Measurements from ENCODE around the gene PABPN1.

Gene PABPN1

DNA sequence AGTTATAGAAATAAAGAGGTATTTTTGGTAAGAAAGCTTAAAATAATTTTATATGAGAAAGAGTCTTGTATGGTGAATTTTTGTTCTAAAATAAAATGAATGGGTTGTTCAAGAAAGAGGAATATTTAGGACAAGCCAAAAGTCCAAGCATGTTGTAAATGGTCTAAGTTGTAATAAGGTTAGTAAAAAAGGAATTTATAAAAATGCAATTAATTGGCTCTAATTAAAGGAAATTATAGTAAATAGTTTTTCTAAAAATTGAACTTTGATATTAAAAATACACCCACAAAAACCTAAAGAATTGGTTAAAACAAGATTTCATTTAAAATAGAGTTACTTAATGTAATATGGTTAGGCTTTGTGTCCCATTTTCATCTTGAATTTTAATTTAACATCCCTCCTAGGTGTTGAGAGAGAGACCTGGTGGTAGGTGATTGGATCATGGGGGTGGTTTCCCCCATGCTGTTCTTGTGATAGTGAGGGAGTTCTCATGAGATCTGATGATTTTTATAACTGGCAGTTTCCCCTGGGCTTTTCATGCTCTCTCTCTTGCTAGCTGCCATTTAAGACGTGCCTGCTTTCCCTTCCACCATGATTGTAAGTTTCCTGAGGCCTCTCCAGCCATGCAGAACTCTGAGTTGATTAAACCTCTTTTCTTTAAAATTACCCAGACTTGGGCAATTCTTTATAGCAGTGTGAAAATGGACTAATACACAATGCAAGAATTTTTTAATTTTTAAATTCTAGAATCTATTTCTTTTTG is 18.4 kb downstream of the PABPN1 start:
- TF ChIP-seq GATA3 (IDR thresholded peaks at IDR 0.05; ENCODE audit: low read depth, low read length): no peak

DNA sequence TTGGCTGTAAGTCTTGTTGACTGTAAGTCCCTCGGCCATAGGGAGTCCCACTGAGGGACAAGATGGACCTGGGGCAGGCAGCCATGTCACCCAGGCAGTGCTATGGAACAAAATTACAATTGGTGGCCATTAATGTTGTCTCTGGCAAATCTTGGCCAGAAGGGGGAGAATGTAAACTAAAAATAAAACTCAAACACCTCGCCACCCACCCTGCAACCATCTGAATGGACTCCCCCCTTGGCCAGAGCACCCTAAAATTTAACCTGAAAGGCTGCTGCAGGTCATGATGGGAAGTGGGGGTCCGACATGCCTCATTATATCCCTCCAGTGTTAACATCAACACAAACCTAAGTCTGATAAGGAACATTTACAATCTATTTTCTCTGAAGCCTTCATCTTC is 23.2 kb downstream of the PABPN1 start:
- TF ChIP-seq GATA2 (IDR thresholded peaks at IDR 0.05; ENCODE audit: low read depth, low read length) (no peak), GATA3 (IDR thresholded peaks at IDR 0.05; ENCODE audit: low read depth, low read length) (no peak)

DNA sequence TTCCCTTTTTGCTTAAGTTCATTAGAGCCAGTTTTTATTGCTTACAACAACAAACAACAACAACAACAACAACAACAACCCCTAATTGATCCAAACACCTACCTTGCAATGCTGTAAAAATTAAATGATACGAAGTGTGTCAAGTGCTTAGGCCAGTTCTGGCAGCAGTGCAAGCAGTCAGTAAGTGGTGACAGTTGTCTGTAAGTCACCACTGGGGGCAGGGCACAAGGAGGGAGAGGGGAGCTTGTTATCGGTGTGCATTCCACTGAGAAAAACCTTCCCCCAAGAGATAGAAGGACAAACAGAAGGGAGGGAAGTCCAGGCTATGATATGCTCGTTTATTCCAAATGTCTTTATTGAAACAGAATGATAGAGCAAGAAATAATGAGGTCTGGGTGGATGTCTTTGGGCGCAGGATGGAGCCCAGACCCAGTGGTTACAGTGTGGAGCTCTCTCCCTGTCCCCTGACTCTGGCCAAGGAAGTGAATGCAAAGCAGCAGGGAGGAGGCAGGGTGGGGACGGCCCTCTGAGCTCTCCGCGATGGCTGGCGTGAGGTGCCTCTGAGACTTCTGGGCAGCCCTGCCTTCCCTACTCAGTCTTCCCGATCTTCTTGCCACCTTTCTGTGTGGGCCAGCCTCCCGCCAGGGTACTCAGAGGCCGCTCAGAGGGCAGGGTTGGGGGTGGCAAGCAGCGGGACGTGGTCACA is 24.9 kb downstream of the PABPN1 start:
- TF ChIP-seq GATA2 (IDR thresholded peaks at IDR 0.05; ENCODE audit: low read depth, low read length) (no peak), GATA3 (IDR thresholded peaks at IDR 0.05; ENCODE audit: low read depth, low read length) (no peak)

DNA sequence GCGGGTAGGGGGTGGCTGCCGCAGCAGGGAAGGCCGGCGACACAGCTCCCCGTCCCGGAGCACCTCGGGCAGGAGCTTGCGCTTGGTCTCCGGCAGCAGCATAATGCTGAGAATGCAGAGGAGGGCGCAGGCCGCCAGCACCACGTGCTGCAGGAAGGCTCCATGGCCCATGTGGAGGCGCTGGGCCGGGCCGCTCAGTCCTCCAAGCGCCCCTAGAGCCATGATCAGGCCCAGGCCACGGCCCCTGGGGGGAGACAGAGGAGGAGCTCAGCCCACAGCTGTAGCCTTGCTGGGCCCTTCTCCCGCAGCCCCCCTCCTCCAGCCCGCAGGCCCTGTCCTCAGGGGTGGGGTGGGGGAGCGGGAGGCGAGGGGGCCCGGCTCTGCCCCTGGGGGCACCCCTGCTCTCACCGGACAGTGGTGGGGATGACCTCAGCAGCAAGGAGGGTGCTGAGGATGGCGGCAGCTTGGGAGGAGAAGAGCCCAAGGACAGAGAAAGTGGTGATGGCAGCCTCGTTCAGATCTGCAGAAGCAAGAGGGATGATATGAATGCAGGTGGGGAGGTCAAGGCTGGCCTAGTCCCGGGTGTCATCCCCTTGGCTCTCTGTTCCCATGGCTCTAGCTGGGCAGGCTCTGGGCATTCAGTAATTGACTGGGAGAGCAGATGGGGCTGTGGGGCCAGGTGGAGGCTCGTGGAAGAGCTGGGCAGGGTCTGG is 25.6 kb downstream of the PABPN1 start:
- TF ChIP-seq GATA3 (IDR thresholded peaks at IDR 0.05; ENCODE audit: low read depth, low read length) (no peak), GATA2 (IDR thresholded peaks at IDR 0.05; ENCODE audit: low read depth, low read length) (no peak)

DNA sequence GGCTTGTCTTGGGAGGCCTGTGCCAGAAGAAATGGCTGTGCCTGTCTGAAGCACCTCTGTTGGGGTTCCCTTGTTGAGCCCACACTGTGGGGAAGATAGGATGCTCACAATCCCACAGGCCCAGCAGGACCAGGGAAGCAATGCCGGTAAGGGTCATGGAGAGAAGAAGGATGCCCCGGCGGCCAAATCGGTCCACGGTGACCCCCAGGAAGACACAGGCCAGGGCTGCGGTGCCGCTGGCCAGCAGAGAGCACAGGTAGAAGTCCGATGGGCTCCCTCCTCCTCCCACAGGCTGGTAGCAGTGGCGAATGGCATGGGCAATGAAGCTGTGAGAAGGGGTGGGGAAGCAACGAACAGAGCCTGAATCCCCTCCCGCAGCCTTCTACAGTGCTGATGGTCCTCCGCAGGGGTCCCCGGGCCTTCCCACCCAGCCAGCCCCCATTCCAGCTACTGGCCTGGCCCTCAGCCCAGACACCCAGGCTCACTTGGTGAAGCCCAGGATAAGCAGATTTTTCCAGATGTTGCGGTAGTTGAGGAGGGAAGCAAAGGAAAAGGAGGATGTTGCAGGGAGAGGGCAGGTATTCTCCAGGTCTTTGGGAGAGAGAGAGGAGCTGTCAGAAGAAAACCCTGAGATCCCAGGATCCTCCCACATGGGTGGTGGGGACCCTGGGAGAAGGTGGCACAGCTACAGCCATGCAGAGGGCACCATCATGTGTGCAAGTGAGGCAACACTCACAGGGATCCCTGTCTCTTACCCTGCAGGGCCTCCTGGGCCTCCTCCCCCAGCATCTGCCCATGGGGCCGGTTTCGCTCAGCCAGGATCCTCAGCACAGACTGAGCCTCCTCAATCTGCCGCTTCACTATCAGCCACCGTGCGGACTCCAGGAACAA is 26.4 kb downstream of the PABPN1 start:
- TF ChIP-seq GATA3 (IDR thresholded peaks at IDR 0.05; ENCODE audit: low read depth, low read length) (no peak), GATA2 (IDR thresholded peaks at IDR 0.05; ENCODE audit: low read depth, low read length) (no peak)

DNA sequence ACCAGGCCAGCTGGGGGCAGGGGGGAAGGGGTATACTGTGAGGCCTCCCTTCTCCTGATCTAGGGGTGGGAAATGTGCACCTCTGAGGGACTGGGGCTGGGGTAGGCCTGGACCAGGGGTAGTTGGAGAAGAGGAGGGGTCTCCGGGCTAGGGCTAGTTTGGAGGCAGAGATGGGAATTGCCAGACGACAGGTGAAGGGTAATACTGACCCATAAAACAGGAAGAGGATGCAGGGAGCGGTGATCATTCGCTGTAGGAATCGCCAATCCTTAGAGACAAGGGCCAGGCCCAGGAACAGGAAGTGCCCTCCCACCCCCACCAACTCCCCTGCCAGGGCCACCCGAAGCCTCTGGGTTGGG is 27.0 kb downstream of the PABPN1 start:
- no peak for TF ChIP-seq GATA3 (IDR thresholded peaks at IDR 0.05; ENCODE audit: low read depth, low read length)
- TF ChIP-seq GATA2 (IDR thresholded peaks at IDR 0.05; ENCODE audit: low read depth, low read length): no peak

DNA sequence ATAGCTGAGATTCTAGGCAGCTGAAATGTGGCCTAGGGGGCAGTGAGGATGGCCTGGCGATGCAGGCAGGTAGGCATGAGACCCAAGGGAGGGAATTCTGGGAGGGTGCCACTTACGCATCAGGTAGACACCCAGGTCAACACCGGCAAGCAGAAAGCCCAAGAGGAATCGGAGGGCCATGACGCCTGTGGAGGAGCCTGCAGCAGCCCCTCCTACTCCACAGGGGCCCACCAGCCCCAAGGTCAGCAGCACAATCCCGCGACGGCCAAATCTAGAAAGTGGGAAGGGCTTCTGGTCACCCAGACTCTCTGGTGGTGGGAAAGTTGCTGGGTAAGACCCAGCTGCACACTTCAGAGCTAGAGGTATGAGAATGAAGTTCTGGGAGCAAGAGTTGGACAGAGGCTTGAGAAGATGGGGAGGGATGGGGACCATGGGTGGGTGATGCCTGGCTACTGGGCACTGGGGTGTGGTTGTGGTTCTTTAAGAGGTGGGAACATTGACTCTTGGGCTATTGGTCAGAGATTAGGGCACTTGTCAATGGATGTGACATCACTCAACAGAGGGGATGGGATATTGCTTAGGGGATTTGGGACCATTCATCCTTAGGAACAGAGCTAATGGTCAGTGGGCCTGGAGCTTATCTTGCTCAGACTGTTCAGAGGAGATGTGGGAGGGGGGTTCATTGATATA is 28.0 kb downstream of the PABPN1 start:
- TF ChIP-seq GATA2 (IDR thresholded peaks at IDR 0.05; ENCODE audit: low read depth, low read length) (no peak), GATA3 (IDR thresholded peaks at IDR 0.05; ENCODE audit: low read depth, low read length) (no peak)

DNA sequence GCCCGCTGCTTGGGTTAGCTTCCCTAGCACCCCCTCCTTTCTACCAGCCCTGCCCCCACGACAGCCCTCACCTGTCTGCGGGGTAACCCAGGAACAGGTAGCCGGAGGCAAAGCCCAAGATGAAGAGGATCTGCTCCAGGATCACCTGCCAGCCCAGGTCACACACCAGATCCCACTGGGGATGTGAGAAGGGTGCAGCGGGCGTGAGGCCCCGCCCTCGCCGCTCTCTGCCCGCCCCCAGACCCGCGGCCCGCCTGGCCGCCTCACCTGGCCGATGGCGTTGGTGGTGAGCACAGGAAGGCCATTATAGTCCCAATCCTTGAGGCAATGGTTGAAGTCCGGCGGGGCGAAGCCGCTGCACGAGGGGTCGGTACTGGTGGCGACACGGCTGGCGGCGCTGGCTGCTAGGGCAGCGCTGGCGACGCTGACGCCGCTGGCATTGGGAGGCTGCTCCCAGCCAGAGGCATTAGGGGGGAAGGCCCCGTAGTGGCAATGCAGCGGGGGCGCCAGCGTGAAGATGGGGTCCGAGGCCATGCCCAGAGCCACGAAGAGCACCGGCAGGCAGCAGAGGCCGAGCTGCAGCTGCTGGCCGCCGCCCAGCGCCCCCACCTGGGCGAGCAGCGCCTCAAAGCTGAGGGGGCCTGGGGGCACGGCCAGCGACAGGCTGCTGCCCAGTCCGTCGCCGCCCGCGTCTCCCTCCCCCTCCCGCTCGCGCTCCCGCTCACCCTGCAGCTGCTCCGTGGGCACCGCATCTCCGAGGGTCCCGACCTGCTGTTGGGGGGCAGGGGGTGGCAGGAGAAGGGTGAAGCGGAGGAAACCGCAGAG is 30.6 kb downstream of the PABPN1 start:
- no peak for TF ChIP-seq GATA3 (IDR thresholded peaks at IDR 0.05; ENCODE audit: low read depth, low read length)
- TF ChIP-seq GATA2 (IDR thresholded peaks at IDR 0.05; ENCODE audit: low read depth, low read length): no peak

DNA sequence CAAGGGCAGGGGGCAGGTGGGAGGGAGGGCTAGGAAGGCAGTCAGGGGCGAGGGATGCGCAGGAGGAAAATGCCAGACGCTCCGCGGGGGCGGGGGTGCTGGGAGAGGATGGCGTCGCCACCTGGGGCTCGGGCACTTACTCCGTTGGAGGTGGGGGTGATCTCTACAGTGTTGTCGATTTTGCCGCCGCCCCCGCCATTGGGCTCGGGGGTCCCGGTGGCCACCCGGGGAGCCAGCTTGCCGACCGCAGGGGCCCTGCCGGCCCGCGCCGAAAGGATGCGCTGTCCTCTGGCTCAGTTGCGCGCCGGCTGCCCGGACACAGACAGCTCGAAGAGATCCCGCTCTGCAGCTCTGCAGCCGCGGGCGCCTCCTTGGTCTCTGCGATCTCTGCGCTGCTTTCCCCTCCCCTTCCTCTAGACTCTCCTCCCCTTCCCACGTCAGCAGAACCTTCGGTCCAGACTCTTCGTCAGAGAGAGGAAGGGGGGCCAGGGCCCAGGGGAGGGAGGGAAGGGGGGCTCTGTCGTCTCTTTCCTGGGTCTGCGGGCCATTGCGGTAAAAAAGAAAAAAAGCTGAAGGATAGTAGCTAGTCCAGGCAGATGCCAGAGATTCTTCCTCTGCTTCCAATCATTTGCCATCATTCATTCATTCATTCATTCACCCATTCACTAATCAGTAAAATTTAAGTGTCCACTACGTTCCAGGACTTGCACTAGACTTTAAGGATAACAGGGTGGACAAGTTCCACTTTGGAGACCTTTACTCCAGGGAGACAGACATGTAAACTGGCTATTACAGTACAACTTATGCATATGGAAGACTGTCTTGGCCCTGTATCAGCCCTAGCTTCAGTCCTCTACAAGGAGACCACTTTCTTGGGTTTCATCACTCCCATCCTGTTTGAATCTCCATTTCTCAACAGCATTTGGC is 31.5 kb downstream of the PABPN1 start, which contains the start of gene SLC22A17:
Gene SLC22A17 (minus strand): TSS at position 382 of the 927 bp plus-strand sequence.
- TF ChIP-seq GATA2 (IDR thresholded peaks at IDR 0.05; ENCODE audit: low read depth, low read length) (no peak), GATA3 (IDR thresholded peaks at IDR 0.05; ENCODE audit: low read depth, low read length) (no peak)

DNA sequence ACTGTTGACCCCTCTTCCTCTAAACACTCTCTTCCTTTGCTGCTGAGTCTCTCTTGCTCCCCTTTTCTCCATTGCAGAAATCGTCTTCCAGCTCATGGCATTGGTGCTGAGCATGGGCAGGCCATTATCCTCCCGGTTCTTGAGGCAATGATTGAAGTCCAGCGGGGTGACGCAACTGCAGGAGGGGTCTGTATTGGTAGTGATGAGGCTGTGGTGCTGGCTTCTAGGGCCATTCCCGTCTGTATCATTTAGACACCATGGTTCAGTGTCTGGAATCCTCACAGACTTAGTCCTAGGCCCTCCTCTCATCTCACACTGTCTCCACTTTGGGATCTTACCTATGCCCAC is 32.1 kb downstream of the PABPN1 start:
- TF ChIP-seq GATA2 (IDR thresholded peaks at IDR 0.05; ENCODE audit: low read depth, low read length): no peak
- TF ChIP-seq GATA3 (IDR thresholded peaks at IDR 0.05; ENCODE audit: low read depth, low read length): no peak

DNA sequence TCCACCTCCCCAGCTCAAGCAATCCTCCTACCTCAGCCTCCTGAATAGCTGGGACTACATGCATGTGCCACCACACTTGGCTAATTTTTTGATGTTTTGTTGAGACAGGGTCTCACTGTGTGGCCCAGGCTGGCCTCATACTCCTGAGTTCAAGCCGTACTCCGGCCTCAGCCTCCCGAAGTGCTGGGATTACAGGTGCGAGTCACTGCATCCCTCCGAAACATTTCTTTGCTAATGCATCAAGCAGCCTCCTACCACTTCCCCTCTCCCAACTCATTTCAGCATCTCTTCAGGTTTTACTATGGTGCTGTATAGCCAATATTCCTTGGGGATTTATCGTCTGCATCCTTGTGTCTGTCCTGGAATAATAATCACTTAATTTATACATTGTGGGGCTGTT is 33.7 kb downstream of the PABPN1 start:
- TF ChIP-seq GATA2 (IDR thresholded peaks at IDR 0.05; ENCODE audit: low read depth, low read length): no peak
- no peak for TF ChIP-seq GATA3 (IDR thresholded peaks at IDR 0.05; ENCODE audit: low read depth, low read length)

Measured in SH-SY5Y (cell line).